AG10803 (cell line): ENCODE results near the gene PDLIM7.
A peak's percentile ranks its signal among the peaks of the same experiment; 100 is the strongest.

Experiments
- DNase-seq: peaks from one replicate; pipeline ENCODE4 v3.0.0; 2010; ENCODE audit warnings: low read depth
- H3K4me3 ChIP-seq: 2 replicates; pipeline ENCODE4 v1.5.1; 2011; ENCODE audit warnings: mild to moderate bottlenecking, low read length, control low read depth
- CTCF ChIP-seq: conservative IDR thresholded peaks from 2 replicates; pipeline ENCODE4 v1.5.1; 2011; ENCODE audit warnings: mild to moderate bottlenecking, low read length, control low read depth, inconsistent platforms

PDLIM7 gene

DNA sequence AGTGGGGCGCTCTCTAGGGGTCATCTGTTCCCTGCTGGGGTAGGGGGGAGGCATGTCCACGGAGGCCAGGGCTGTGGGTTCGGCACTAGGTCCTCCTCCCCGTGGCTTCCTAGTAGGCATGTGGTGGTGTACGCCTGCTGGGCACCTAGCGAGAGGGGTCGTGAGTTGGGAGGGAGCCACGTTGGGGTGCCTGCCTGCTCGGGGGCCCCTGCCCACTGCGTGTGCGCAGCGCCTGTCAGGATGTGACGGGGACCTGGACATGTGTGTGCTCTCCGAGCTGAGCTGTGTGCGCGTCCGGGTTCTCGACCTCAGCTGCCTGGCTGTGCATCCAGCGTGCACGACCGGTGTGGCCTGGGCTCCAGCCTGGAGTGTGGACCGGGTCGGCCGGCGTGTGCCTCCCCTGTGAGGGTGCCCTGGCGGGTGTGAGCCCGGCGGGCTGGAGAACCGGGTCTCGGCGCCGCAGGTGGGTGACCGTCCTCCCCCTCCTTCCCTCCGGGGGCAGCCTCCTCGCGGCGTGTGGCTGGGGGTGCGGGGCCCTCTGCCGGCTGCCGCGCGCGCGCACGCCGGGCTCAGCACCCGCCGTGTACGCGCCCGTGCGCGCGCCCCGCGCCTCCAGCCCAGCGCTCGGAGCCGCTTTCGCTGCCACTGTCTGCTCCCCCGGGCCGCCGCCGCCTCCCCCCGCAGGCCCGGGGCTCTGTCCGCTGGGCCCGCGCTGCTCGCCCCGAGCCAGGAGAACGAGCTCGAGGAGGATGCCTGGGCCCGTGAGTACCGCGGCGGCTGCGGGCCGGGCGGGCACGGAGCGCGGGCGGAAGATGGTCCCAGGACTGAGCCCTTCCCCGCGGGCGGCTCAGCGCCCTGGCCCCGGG, 51.0 kb downstream of the PDLIM7 start, which contains the start of gene PRR7:
Gene PRR7, plus strand, starts transcription at position 615 of the 866 bp plus-strand sequence. CDS start 8,254 bp downstream, outside the sequence.
- no peak; the same call in 1 of the 2 replicates for TF ChIP-seq CTCF
- peak within 1 kb of the TSS; percentile 70 for H3K4me3 ChIP-seq
- peak; percentile 66 for DNase-seq

- peak overlapping the region; percentile 70 for H3K4me3 ChIP-seq
- no peak for TF ChIP-seq CTCF
- DNase-seq: no peak
These were observed 51.5 kb downstream of the PDLIM7 start for GRCh38 chr5:177445917-177446199.

GRCh38 chr5:177445052-177445916, 52.1 kb downstream of the PDLIM7 start:
- H3K4me3 ChIP-seq: no peak overlapping the region
- no peak for TF ChIP-seq CTCF
- DNase-seq: no peak

GRCh38 chr5:177444106-177445051, 53.0 kb downstream of the PDLIM7 start:
- no peak for DNase-seq
- H3K4me3 ChIP-seq: no peak overlapping the region
- TF ChIP-seq CTCF: no peak

DNA sequence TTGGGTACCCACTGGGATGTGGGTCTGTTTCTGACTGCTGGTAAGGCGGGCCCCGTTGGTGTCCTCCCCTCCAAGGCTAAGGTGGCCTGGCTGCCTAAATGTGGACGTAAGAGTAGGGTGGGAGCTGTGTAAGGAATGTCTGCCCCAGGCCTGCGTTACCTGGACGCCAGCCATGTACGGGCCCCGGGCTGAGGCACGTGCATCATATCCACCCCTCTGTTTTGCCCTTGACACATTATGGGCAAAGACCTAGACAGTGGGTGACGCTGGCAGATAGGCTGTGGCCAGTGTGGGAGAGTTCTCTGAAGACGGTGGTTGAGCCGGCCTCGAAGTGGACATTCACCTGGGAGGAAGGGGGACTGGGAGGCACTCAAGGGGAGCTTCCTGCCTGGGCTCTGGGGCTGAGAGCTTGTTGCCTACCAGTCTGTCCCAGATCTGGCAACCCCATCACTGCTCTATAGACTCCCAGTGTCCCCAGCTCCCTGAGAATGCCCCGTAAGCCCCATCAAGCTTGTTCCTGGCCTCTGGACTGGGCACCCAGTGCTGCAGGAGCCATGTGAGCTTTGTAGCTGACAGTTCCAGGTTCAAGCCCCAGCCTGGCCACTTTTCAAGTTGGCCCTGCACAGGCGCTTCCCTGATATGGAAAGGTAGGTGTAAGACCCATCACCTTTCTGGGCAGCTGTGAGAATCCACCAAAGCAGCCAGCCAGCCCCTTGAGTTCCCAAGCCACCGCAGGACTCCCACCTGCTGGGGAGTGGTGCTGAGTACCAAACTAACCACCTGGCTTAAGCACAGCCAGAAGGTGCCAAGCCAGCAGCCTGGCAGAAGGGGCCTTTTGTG, 54.0 kb downstream of the PDLIM7 start:
- no peak for TF ChIP-seq CTCF
- no peak overlapping the region for H3K4me3 ChIP-seq
- DNase-seq: no peak
